DND-41 (cell line): ENCODE data around the gene PLA2G10.
"Not testable (repeated sequence)": the region's sequence is repeated elsewhere in the genome, so short reads cannot be mapped to it uniquely, and the experiment has no call there.

Experiments used
- EZH2 ChIP-seq: IDR thresholded peaks from 3 replicates; pipeline ENCODE4 v1.6.1; 2012; ENCODE audit warnings: borderline replicate concordance, low read depth, mild to moderate bottlenecking, moderate library complexity, low read length, inconsistent platforms; ENCODE audit not compliant: severe bottlenecking
- TF ChIP-seq, protein P1 (sequence below): IDR thresholded peaks from 2 replicates; pipeline ENCODE4 v1.5.1; 2012; ENCODE audit warnings: borderline replicate concordance, low read length, moderate library complexity, mild to moderate bottlenecking; ENCODE audit not compliant: poor library complexity, severe bottlenecking; ENCODE audit errors: extremely low read depth

DNA sequence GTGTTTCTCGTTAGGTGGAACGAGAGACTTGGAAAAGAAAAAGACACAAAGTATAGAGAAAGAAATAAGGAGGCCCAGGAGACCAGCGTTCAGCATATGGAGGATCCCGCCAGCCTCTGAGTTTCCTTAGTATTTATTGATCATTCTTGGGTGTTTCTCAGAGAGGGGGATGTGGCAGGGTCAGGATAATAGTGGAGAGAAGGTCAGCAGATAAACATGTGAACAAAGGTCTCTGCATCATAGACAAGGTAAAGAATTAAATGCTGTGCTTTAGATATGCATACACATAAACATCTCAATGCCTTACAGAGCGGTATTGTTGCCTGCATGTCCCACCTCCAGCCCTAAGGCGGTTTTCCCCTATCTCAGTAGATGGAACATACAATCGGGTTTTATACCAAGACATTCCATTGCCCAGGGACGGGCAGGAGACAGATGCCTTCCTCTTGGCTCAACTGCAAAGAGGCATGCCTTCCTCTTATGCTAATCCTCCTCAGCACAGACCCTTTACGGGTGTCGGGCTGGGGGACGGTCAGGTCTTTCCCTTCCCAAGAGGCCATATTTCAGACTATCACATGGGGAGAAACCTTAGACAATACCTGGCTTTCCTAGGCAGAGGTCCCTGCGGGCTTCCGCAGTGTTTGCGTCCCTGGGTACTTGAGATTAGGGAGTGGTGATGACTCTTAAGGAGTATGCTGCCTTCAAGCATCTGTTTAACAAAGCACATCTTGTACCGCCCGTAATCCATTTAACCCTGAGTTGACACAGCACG, 57.7 kb downstream of the PLA2G10 start:
- TF ChIP-seq, protein P1, sequence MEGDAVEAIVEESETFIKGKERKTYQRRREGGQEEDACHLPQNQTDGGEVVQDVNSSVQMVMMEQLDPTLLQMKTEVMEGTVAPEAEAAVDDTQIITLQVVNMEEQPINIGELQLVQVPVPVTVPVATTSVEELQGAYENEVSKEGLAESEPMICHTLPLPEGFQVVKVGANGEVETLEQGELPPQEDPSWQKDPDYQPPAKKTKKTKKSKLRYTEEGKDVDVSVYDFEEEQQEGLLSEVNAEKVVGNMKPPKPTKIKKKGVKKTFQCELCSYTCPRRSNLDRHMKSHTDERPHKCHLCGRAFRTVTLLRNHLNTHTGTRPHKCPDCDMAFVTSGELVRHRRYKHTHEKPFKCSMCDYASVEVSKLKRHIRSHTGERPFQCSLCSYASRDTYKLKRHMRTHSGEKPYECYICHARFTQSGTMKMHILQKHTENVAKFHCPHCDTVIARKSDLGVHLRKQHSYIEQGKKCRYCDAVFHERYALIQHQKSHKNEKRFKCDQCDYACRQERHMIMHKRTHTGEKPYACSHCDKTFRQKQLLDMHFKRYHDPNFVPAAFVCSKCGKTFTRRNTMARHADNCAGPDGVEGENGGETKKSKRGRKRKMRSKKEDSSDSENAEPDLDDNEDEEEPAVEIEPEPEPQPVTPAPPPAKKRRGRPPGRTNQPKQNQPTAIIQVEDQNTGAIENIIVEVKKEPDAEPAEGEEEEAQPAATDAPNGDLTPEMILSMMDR = not testable (repeated sequence)
- TF ChIP-seq EZH2 = not testable (repeated sequence)
